ENCODE data around the gene SLC5A6.

DNA sequence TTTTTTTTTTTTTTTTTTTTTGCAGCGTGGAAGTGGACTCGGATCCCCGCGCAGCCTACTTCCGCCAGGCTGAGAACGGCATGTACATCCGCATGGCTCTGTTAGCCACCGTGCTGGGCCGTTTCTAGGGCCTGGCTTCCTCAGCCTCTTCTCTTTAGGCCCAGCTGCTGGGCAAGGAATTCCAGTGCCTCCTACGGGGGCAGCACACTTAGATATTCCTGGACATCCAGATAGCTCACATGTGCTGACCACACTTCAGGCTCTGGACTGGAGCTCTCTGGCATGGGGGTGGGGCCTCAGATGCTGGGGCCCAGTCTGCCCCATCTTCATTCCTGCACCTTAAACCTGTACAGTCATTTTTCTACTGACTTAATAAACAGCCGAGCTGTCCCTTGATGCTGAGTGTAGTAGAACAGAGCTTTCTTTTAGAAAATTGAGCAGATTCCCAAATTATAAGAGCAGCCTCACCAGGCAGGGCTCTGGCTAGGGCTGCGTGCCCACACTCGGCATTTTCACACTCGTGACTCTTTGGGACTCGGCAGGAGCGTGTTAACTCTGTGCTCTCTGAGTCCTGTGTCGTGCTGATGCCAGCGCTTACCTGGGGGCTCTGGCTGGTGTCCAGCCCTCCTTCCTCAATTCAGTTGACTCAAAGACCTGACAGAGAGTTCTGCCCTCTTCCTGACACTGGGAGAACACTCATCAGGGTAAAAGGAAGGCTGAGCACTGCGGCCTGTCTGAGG is 31.5 kb upstream of the SLC5A6 start:
- TF ChIP-seq POLR2A (IDR thresholded peaks at IDR 0.05) (no peak), POLR2AphosphoS5 (IDR thresholded peaks at IDR 0.05) (no peak)
- TF ChIP-seq, protein P1, sequence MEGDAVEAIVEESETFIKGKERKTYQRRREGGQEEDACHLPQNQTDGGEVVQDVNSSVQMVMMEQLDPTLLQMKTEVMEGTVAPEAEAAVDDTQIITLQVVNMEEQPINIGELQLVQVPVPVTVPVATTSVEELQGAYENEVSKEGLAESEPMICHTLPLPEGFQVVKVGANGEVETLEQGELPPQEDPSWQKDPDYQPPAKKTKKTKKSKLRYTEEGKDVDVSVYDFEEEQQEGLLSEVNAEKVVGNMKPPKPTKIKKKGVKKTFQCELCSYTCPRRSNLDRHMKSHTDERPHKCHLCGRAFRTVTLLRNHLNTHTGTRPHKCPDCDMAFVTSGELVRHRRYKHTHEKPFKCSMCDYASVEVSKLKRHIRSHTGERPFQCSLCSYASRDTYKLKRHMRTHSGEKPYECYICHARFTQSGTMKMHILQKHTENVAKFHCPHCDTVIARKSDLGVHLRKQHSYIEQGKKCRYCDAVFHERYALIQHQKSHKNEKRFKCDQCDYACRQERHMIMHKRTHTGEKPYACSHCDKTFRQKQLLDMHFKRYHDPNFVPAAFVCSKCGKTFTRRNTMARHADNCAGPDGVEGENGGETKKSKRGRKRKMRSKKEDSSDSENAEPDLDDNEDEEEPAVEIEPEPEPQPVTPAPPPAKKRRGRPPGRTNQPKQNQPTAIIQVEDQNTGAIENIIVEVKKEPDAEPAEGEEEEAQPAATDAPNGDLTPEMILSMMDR (IDR thresholded peaks at IDR 0.05), result no peak

Measured in sigmoid colon (tissue), 4 donors.